Breast epithelium (tissue), 3 donors: ENCODE data around the gene ART3.

ENCODE experiments used
- CTCF ChIP-seq, 3 donors: fragments of 450-650 bp; IDR thresholded peaks; one replicate each; pipeline ENCODE4 v1.5.1; 2016 to 2017; ENCODE audit warnings: antibody characterized with exemption in 3 of 3, mild to moderate bottlenecking in 3 of 3, moderate library complexity in 3 of 3
- POLR2AphosphoS5 ChIP-seq, 3 donors: sonication (generic); formaldehyde crosslinking; IDR thresholded peaks; one replicate each; pipeline ENCODE4 v1.6.1; 2017; ENCODE audit warnings: antibody characterized with exemption in 3 of 3

- TF ChIP-seq CTCF (IDR thresholded peaks at IDR 0.05): no peak
- TF ChIP-seq POLR2AphosphoS5 (IDR thresholded peaks at IDR 0.05): no peak
Observed at GRCh38 chr4:76083386-76083988, 9.0 kb downstream of the ART3 start.
